HG02885 (cell line): ENCODE data around the gene AMACR.

Experiments used
- ATAC-seq: cut with Tn5 transposase; IDR thresholded peaks from one replicate; pipeline ENCODE4 v1.9.1; 2021; ENCODE audit warnings: mild to moderate bottlenecking; ENCODE audit not compliant: unreplicated experiment, poor library complexity

Gene AMACR

GRCh38 chr5:34007621-34008600, at the start of gene AMACR:
Gene AMACR (minus strand): TSS chr5:34008050. CDS start chr5:34008019, 31 bp downstream.
- peak; percentile 95 for ATAC-seq

- ATAC-seq = no peak
Observed at GRCh38 chr5:34057569-34057968, 49.7 kb upstream of the AMACR start.

DNA sequence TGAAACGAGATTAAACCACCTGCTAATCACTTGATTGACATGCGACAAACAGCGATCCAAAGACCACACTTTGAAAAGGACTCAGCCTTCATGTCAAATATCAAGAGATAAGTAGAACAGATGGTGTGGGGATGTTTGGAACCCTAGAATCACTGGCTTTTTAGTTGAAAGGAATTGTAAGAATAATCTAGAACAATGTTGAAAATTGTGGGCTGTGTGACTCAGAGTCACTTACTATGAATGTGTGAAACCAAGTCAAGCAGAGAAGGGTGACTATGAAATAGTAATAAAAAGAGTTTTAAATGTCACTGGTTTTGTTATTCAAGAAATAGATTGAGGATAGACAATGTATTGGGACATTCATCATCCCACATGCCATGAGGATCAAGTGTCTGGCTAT, 49.3 kb upstream of the AMACR start:
- ATAC-seq = no peak

- ATAC-seq = no peak
Observed at GRCh38 chr5:34055667-34056066, 47.8 kb upstream of the AMACR start.

- ATAC-seq = no peak
Observed at GRCh38 chr5:34054400-34054729, 46.5 kb upstream of the AMACR start.

- no peak for ATAC-seq
Observed at GRCh38 chr5:34053571-34054399, 45.9 kb upstream of the AMACR start.

DNA sequence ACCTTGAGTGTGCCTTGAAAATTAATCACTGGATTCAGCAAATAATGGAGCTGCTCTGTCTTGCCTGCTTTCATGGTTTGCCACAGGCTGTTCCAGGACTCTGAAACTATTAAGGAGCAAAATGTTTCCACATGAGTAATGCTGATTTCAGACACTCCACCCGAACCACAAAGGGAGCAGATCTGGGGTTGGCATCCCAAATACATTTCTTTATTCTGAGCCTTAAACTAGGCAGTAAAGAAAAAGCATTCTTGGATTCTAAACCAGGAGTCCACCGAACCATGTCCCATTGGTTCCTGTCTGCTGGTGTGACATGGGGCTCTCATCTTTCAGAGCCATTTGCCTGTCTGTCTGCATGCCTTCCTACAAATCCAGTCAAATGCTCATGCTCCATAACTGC, 45.3 kb upstream of the AMACR start:
- no peak for ATAC-seq

GRCh38 chr5:34051374-34051980, 43.6 kb upstream of the AMACR start:
- no peak for ATAC-seq

DNA sequence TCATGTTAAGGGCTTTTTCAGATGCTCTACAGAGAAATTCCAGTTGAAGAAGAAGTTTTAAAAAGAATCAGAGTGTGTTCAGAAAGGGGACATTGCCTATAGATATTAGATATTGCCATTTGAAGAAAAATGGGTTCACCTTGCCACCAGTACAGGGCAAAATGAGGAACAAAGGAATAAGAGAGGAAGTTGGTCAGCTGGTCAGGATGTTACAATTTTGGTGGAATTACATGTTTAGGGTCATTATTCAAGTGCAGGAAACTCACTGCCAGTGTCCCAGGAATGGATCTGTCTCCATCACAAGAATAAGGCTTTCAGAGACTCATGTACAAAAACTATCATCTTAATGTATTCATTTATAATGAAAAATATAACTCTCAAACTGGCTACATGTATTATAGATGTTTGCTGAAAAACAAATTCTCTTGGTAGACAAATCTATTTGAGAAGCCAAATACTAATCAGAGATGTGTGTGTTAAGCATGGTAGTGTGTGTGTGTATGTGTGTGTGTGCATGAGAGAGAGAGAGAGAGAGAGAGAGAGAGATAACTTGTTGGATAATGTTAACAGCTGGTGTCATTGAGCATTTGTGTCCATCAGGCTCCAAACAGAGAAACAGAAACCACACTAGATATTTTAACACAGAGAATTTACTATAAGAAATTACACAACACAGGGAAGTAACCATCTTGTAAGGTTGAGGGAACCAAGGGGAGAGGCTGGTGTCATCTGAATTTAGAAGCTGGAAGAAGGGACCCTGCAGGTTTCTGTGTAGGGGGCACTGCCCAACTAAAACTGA, 40.1 kb upstream of the AMACR start:
- no peak for ATAC-seq

DNA sequence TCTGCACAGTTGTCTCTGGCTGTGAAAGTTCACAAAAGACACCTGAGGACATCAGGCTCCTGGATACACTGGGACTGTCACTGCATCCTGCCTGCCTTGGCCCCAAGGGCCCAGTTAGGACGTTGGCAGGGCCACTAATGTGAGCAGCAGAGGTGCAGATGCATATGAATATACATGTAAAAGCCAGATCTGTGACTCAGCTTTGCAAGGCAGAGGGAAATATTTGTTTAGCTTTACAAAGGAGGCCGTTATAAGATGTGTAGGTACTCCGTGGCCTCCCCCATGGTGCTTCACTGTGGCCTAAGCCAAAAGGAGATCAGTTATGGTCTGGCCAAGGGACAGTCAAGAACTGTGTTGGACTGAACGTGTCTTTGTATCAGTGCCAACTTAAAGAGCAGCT, 39.3 kb upstream of the AMACR start:
- ATAC-seq = no peak

DNA sequence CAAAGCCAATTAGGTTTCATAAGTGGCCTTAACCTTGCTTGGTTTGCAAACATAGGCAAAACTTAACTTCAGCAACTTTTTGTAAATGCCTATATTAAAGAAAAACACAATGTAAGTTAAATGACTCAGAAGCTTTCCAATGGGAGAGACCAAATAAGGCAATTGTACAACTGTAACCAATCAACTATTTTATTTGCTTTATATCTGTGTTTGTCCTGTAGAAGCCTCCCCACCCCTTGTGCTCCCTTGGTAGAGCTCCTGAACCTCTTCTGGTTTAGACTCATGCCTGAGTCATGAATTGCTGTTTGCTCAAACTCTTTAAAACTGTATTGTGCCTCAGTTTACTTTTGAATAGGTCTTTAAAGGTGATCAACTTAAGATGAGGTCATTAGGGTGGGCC, 38.1 kb upstream of the AMACR start:
- ATAC-seq = no peak

DNA sequence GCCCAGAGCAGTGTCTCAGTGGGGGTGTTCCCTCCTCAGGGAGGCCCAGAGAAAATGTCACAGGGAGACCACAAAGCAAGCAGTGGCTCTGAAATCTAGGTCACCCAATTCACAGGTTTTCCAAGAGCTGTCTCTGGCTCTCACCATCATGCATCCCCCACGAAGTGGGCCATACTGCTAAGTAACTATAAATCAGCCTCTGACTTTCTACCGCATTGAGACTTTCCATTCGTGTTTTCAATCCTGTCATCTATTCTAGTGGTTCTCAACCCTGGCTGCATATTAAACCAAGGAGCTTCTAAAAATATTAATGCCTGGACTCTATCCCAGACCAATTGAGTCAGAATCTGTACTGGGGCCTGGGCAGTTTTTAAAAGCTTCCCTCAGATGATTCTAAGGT, 37.2 kb upstream of the AMACR start:
- no peak for ATAC-seq

DNA sequence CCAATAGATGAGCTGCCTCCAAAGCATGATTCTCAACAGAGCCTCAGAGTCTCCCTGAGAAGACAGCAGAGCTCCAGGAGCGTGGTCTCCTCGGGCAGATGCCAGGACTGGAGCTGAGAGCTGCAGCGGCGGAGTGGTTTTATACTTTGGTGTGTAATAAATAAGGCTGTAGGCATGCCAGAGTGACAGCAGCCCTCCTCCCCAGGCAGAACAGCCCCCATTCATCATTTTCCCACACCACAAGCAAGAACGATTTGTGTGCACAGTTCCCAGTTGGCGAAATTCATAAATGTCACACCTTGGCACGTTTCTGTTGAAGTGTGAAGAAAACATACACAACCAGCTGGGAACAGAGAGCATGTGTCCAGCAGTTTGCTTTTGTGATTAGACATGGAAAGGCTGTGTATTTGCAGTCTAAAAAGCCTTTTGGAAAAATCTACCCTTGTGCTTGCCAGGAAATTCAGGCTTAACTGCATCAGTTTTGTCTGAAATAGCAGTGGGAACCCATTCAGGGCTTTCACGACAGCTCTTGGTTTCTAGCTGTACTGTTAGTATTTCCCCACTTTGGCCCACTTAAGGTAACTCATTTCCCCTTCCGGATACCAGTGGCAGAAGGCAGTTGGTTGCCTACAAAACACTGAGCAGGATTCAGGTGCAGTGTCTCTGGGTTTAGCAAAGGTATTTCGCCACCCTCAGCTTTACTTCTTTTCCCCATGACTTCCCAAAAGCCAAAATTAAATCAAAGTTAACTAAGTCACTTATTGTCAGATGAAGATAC, 35.4 kb upstream of the AMACR start, which contains the start of gene C1QTNF3:
Gene C1QTNF3 (minus strand): TSS at position 115 of the 778 bp plus-strand sequence. CDS start 88 bp downstream, at position 27.
- ATAC-seq = no peak

GRCh38 chr5:34042321-34042720, 34.5 kb upstream of the AMACR start:
- no peak for ATAC-seq

- ATAC-seq = no peak
Observed at GRCh38 chr5:34041247-34041972, 33.6 kb upstream of the AMACR start.

DNA sequence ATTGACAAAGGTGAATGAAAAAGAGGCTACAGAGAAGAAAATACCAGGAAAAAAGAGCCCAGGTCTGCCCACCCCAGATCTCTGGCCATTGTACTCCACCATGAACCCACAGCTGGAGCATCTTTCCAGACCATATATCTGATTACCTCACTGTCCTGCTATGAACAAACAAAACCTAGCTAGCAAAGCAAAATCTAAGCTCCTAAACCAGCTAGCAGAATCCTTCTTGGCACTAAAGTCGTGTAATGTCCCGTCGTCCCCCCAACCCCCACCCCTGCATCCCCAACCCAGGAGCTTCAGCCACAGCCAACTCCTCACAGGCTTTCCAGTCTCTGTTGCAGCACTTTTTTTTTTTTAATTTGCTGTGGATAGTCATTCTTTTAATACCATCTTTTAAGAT, 32.6 kb upstream of the AMACR start:
- no peak for ATAC-seq

DNA sequence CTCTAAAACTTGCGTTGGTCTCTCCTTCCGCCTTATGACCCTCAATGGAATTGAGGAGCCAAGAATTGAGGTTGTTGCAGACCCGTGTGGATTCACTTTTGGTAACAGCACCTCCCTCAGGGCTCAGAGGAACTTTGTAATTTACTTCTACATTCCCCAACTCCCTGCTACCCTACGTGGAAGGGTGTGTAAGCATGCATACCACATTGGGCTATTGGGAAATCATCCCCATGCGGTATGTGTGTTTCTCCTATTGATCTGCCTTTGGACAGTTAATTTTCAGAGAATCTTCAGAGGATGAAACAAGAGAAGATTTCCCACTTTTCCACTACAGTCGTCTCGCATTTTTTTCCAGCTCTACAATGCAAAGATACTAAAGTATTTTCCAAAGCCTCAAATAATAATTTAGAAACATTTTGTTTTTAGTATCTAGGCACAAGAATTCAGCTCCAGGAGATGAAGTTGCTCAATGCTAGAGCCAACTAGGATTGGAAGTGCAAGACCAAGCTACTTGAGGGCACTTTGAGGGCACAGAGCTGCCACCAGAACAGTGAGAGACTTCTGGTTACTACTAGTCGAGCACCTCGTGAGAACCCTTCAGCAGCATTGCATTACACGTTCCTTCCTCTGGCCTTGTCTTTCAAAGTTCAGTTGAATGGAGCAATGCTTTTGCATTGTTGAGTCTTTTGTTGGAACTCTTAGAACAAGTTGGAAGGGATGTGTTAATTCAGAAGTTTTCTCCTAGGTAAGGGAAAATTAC, 31.7 kb upstream of the AMACR start:
- no peak for ATAC-seq

- ATAC-seq = no peak
Observed at GRCh38 chr5:34038838-34039237, 31.0 kb upstream of the AMACR start.
